BLaER1 treated with 17β-estradiol and CSF1 and Interleukin-3, amounts not matched to agents 10 nM and 100 nM (cell line): ENCODE results near the gene GNPDA2.

Experiments used
- H3K27ac ChIP-seq, 11 experiments: shearing (Covaris generic); formaldehyde crosslinking; 2 replicates each; pipeline ENCODE4 v1.8.1; 2022
- H3K27me3 ChIP-seq, 11 experiments: shearing (Covaris generic); formaldehyde crosslinking; 2 replicates each; pipeline ENCODE4 v1.8.1; 2022
- H3K36me3 ChIP-seq, 11 experiments: shearing (Covaris generic); formaldehyde crosslinking; 2 replicates each; pipeline ENCODE4 v1.8.1; 2022
- H3K4me1 ChIP-seq, 10 experiments: shearing (Covaris generic); formaldehyde crosslinking; 2 replicates each; pipeline ENCODE4 v1.8.1; 2022
- H3K4me2 ChIP-seq, 11 experiments: shearing (Covaris generic); formaldehyde crosslinking; 2 replicates each; pipeline ENCODE4 v1.8.1; 2022
- H3K4me3 ChIP-seq, 10 experiments: shearing (Covaris generic); formaldehyde crosslinking; 2 replicates each; pipeline ENCODE4 v1.8.1; 2022
- H3K9ac ChIP-seq, 11 experiments: shearing (Covaris generic); formaldehyde crosslinking; 2 replicates each; pipeline ENCODE4 v1.8.1; 2022
- H3K9me3 ChIP-seq, 11 experiments: shearing (Covaris generic); formaldehyde crosslinking; replicated peaks in 1 of 11; 2 replicates each; pipeline ENCODE4 v1.8.1; 2022
- H4K20me1 ChIP-seq, 11 experiments: shearing (Covaris generic); formaldehyde crosslinking; 2 replicates each; pipeline ENCODE4 v1.8.1; 2022
- Cebpa-rat ChIP-seq, 11 experiments: shearing (Covaris generic); IDR thresholded peaks; 2 replicates each; pipeline ENCODE4 v1.8.1; 2022

The GNPDA2 gene

DNA sequence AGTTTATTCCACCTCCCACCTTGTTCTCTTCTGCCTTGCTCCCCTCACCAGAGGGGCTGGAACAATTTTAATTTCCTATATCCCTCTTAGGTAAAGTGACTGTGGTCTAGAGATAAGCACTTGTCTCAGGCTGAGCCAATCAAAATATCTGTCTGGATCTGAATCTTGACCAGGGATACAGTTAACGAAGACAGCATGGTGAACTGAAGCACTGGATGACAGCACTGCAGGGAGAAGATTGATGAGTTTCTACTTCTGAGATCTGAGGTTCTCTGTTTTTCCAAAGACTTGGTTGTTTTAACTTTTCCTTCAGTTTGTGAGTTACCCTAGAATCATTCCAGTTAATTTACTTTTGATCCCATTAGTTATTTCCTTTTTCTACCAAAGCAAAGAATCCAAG, 13.2 kb downstream of the GNPDA2 start:
- Histone ChIP-seq H3K4me2 (no peak overlapping the region), H3K9ac (no peak overlapping the region), H3K9me3 (no peaks in the 10 kb centered on the region), H3K4me3 (no peak overlapping the region), H4K20me1 (peaks cover 0 to 48% (median 11%) of the 10 kb centered on the region in 11 experiments; a peak in 10 of 22 replicates), H3K4me1 (no peaks in the 10 kb centered on the region), H3K27me3 (no peaks in the 10 kb centered on the region), H3K36me3 (peaks cover 31 to 79% (median 51%) of the 10 kb centered on the region in 11 experiments; a peak in 20 of 22 replicates), H3K27ac (no peak overlapping the region)
- no peak for TF ChIP-seq Cebpa-rat (IDR thresholded peaks at IDR 0.05)

DNA sequence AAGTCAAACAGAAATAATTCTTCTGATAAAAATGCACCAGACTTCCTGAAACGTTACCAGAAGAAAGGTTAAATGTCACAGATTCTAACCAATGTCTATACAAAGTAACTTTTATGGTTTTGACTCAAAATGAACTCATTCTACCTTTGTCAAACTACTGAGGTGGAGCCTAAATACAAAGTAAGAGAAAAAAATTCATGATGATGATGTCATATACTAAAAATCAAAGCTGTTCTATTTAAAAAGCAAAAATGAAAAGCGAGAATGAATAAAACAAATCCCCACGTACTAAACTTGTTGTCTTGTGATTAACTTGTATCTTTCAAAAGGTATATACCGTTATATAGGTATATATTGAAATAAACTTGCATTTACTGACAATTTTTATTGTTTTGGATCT, 21.7 kb downstream of the GNPDA2 start:
- H3K4me2 ChIP-seq: no peak overlapping the region
- no peak overlapping the region for H3K4me3 ChIP-seq
- H4K20me1 ChIP-seq: peaks cover 0 to 18% (median 0%) of the 10 kb centered on the region in 11 experiments; a peak in 9 of 22 replicates
- no peaks in the 10 kb centered on the region for H3K9me3 ChIP-seq
- H3K36me3 ChIP-seq: peaks cover 49 to 98% (median 81%) of the 10 kb centered on the region in 11 experiments
- H3K27ac ChIP-seq: no peak overlapping the region
- no peak overlapping the region for H3K9ac ChIP-seq
- TF ChIP-seq Cebpa-rat (IDR thresholded peaks at IDR 0.05): no peak
- H3K27me3 ChIP-seq: no peaks in the 10 kb centered on the region
- H3K4me1 ChIP-seq: peaks cover 0 to 10% (median 0%) of the 10 kb centered on the region in 10 experiments; a peak in 2 of 20 replicates

DNA sequence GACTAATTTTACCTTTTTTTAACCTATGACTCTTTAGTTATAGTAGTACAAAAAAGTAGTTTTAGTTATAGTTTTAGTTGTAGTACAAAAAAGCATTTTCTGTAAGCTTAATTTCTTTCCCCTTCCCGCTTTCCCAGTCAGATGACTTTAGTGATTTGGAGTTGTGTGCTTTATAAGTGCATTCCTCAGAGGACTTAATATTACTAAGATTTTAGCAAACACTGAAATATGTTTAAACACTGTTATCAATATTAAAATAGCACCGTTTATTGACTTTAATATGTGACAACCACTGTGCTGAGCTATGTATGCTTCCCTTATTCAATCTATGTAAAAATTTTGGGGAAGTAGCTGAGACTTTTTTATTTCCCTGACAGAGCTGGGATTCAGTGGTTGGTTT, 25.3 kb downstream of the GNPDA2 start:
- no peak overlapping the region for H3K4me3 ChIP-seq

DNA sequence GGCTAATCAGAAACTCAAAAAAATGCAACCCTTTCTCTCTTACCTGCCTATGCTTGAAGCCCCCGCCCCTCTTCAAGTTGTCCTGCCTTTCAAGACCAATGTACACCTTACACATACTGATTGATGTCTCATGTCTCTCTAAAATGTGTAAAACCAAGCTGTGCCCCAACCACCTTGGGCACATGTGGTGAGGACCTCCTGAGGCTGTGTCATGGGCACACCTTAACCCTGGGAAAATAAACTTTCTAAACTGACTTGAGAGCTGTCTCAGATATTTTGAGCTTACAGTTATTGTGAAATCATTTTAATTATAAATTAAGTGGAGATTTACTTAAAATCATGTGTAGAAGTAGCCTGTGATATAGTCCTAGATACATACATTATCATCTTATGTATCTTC, 25.9 kb downstream of the GNPDA2 start:
- Histone ChIP-seq H3K4me3 (no peak overlapping the region), H3K9ac (no peak overlapping the region), H4K20me1 (peaks cover 0 to 12% (median 0%) of the 10 kb centered on the region in 11 experiments; a peak in 8 of 22 replicates), H3K4me2 (no peak overlapping the region), H3K9me3 (no peaks in the 10 kb centered on the region), H3K27ac (no peak overlapping the region), H3K27me3 (no peaks in the 10 kb centered on the region), H3K4me1 (peaks cover 0 to 16% (median 0%) of the 10 kb centered on the region in 10 experiments; a peak in 2 of 20 replicates), H3K36me3 (peaks cover 67 to 100% (median 91%) of the 10 kb centered on the region in 11 experiments)
- TF ChIP-seq Cebpa-rat (IDR thresholded peaks at IDR 0.05): no peak

More for the DNA sequence above, 25.3 kb downstream of the GNPDA2 start:
- Histone ChIP-seq H3K27me3 (no peaks in the 10 kb centered on the region), H3K4me1 (peaks cover 0 to 15% (median 0%) of the 10 kb centered on the region in 10 experiments; a peak in 2 of 20 replicates), H4K20me1 (peaks cover 0 to 14% (median 0%) of the 10 kb centered on the region in 11 experiments; a peak in 8 of 22 replicates), H3K9me3 (no peaks in the 10 kb centered on the region), H3K27ac (no peak overlapping the region), H3K36me3 (peaks cover 61 to 100% (median 88%) of the 10 kb centered on the region in 11 experiments), H3K9ac (no peak overlapping the region), H3K4me2 (no peak overlapping the region)
- TF ChIP-seq Cebpa-rat (IDR thresholded peaks at IDR 0.05): no peak

DNA sequence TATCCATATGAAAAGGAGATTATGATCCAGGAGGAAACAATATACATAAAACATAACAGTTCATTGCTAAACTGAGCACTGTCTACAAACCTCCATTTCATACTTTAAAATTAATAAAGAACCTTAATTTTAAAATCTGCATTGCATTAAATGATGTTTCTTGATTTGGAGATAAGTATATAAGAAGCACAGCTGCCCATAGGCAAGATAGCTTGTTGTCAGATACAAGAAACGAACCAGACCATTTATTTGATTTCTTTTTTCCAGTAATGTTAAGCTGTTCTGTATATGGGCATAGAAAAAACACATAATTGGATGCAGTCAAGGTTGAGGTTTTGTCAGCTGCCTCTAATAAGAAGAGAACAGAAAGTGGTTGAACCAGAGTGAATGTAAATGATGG, 41.7 kb downstream of the GNPDA2 start:
- Histone ChIP-seq H4K20me1 (peaks cover 0 to 14% (median 0%) of the 10 kb centered on the region in 11 experiments; a peak in 6 of 22 replicates), H3K4me2 (no peak overlapping the region), H3K27ac (no peak overlapping the region), H3K9me3 (no peaks in the 10 kb centered on the region), H3K9ac (no peak overlapping the region), H3K36me3 (peaks cover 74 to 91% (median 80%) of the 10 kb centered on the region in 11 experiments), H3K4me3 (no peak overlapping the region), H3K27me3 (no peaks in the 10 kb centered on the region), H3K4me1 (peaks cover 0 to 17% (median 15%) of the 10 kb centered on the region in 10 experiments; a peak in 18 of 20 replicates)
- no peak for TF ChIP-seq Cebpa-rat (IDR thresholded peaks at IDR 0.05)

DNA sequence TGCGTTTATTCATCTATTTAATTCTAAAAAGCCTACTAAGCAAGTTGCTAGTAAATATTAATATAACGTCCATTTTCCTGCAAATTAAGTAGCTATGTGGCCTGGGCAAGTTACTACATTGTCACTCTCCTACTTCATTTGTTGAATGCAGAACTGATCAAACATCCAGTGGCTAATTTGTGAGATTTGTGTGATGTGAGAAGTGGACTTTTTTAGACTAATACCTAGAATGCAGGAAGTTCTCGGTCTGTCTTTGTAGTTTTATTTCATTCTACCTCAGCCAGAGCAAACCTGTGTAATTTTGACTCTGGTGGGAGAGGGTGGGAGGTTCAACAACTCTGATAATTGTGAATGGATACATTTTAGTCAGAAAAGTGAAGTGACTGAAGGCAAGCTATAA, 47.3 kb downstream of the GNPDA2 start:
- no peaks in the 10 kb centered on the region for H3K9me3 ChIP-seq
- H3K4me1 ChIP-seq: peaks cover 4 to 30% (median 25%) of the 10 kb centered on the region in 10 experiments
- peak overlapping the region; percentile 67 to 90 (median 80) for H3K4me3 ChIP-seq
- peak overlapping the region; percentile 74 to 95 (median 83) for H3K4me2 ChIP-seq
- no peaks in the 10 kb centered on the region for H3K27me3 ChIP-seq
- no peak for TF ChIP-seq Cebpa-rat (IDR thresholded peaks at IDR 0.05)
- H4K20me1 ChIP-seq: peaks cover 0 to 7% (median 0%) of the 10 kb centered on the region in 11 experiments; a peak in 3 of 22 replicates
- peak overlapping the region; percentile 93 to 98 (median 96) for H3K27ac ChIP-seq
- H3K36me3 ChIP-seq: peaks cover 23 to 35% (median 27%) of the 10 kb centered on the region in 11 experiments; a peak in 21 of 22 replicates
- H3K9ac ChIP-seq: peak overlapping the region; percentile 91 to 98 (median 94)

DNA sequence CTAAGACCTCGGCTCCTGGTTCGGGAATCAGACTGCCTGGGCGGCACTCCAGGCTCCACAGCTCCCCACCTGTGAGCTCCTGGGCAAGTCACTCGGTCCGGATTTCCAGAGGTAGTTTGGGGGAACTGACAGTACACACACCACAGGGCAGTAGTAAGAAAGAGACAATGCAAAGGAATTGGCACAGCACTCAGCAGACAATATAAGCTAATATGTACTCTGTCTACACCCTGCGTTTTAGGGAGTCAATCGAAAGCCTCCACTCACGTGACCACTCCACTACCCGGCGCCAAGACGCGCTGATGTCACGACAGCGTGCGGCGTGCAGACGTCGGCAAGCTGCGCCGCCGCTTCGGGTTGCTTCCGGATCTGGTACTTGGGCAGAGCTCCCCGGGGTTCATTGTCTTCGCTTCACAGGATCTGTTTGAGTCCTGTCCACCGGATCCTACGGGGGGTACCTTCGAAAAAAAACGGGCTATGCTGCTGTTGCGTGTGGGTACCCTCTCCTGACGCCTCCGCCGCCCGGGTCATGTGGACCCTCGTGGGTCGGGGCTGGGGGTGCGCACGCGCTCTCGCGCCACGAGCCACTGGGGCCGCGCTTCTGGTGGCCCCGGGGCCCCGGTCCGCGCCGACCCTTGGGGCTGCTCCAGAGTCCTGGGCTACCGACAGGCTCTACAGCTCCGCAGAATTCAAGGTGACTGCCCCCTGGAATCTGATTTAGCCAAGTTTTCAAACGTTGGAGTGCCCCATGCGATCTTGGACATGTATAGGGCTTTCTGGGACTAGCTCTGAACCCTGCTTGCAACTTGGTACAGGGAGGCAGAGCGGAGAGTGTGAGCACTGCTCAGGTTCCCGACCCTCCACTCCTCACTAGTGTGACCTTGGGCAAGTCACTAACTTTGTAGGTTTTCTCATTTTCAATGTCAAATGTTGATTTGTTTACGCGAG, 48.0 kb downstream of the GNPDA2 start, which contains the start of gene GUF1:
GUF1 (plus strand) TSS at position 327 of the 948 bp plus-strand sequence; CDS start at position 530, 203 bp downstream.
- peak within 1 kb of the TSS; percentile 67 to 90 (median 80) for H3K4me3 ChIP-seq
- H3K27me3 ChIP-seq: no peaks in the 10 kb centered on the region
- peak within 1 kb of the TSS; percentile 93 to 98 (median 96) for H3K27ac ChIP-seq
- peaks cover 0 to 7% (median 0%) of the 10 kb centered on the region in 11 experiments; a peak in 2 of 22 replicates for H4K20me1 ChIP-seq
- H3K9ac ChIP-seq: peak within 1 kb of the TSS; percentile 91 to 98 (median 94)
- H3K9me3 ChIP-seq: no peaks in the 10 kb centered on the region
- H3K36me3 ChIP-seq: peaks cover 16 to 28% (median 20%) of the 10 kb centered on the region in 11 experiments; a peak in 21 of 22 replicates
- TF ChIP-seq Cebpa-rat (IDR thresholded peaks at IDR 0.05): no peak
- H3K4me2 ChIP-seq: peak within 1 kb of the TSS; percentile 74 to 95 (median 83)
- H3K4me1 ChIP-seq: peaks cover 4 to 30% (median 25%) of the 10 kb centered on the region in 10 experiments

DNA sequence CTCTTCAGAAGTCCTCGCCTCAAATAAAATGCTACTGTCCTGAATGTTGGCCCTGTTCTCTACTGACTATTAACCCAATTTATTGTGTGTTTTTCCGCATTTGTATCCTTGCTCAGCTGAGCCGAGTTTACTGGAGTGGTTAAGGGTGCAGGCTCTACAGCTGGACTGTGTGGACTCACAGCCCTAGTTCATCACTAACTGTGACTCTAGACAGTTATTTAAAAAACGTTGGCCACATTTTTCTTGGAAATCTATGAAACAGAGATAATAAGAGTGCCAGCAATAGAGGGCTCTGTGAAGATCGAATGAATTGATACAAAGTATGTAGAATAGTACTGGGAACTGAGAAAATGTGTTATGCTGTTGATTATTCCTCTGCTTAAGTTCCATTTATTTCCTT, 51.0 kb downstream of the GNPDA2 start:
- Histone ChIP-seq H3K9me3 (no peaks in the 10 kb centered on the region), H3K27ac (no peak overlapping the region), H4K20me1 (no peaks in the 10 kb centered on the region; a peak in 1 of 22 replicates), H3K4me1 (peaks cover 4 to 20% (median 18%) of the 10 kb centered on the region in 10 experiments), H3K9ac (no peak overlapping the region), H3K4me3 (no peak overlapping the region), H3K36me3 (no peaks in the 10 kb centered on the region), H3K27me3 (no peaks in the 10 kb centered on the region), H3K4me2 (no peak overlapping the region)
- TF ChIP-seq Cebpa-rat (IDR thresholded peaks at IDR 0.05): no peak

DNA sequence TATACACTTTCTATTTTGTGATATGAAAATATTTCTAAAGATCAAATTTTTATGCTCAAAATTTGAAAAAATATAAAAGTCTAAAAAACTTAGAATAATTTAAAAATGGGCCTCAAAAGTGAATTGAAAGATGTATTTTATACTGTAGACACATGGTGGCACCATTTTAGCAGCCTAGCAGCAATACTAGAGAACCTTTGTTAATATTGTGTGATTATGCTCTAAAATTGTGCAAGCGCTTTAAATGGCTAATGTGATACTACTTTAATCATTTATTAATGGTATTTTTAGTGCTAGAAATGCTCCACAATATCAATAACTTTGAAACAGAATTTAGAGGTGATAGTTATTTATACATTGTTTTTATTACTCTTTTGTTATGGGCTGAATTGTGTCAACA, 51.9 kb downstream of the GNPDA2 start:
- Histone ChIP-seq H3K9me3 (no peaks in the 10 kb centered on the region), H3K27me3 (no peaks in the 10 kb centered on the region), H3K36me3 (no peaks in the 10 kb centered on the region), H4K20me1 (no peaks in the 10 kb centered on the region), H3K4me1 (peaks cover 4 to 11% (median 9%) of the 10 kb centered on the region in 10 experiments; a peak in 19 of 20 replicates), H3K4me2 (no peak overlapping the region), H3K4me3 (no peak overlapping the region), H3K27ac (no peak overlapping the region), H3K9ac (no peak overlapping the region)
- no peak for TF ChIP-seq Cebpa-rat (IDR thresholded peaks at IDR 0.05)
